ENCODE measurements around the gene WNT4. TPM values are rescaled to one million over a fixed set of nuclear protein-coding genes. Genes with fewer than 3 reads are reported as not detected.

Gene WNT4
- total and polyA plus RNA-seq, 10 of the 15 experiments (the other 5 are each of a cell fraction or from before 2014, with no cell fraction given): 0.01 TPM; not detected in 9

DNA sequence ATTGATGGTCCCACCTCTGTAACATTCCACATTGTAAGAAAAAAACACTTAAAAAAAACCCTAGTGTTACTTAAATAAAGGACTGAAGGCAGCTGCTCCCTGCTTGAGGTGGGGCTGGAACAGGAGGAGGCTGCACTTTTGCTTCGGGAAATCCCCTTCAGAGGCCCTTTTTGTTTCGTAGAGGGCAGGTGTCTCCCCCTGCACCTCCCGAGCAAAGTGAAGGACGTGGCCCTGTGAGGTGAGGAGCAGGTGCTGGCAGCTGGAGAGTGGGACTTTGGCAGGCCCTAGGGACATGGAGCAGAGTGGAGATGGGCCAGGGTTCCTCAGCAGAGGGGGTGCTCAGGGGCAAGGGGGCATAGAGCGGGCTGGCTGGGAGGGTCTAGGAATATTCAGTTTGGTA is 33.4 kb upstream of the WNT4 start (continued):
- TF ChIP-seq KAT2A (conservative IDR thresholded peaks at IDR 0.05; ENCODE audit: control insufficient read depth, low read depth, low read length) (no peak), ZZZ3 (IDR thresholded peaks at IDR 0.05; ENCODE audit: control insufficient read depth, insufficient read length, low read depth) (no peak), JUND (IDR thresholded peaks at IDR 0.05; ENCODE audit: low read depth, low read length) (no peak), RELA (IDR thresholded peaks at IDR 0.05; ENCODE audit: borderline replicate concordance, partially characterized antibody) (peak; percentile 23), KDM1A (IDR thresholded peaks at IDR 0.05; ENCODE audit: borderline replicate concordance) (no peak), NR2C2 (IDR thresholded peaks at IDR 0.05; ENCODE audit: borderline replicate concordance, control insufficient read depth, insufficient read length, low read depth) (no peak), CHD4 (IDR thresholded peaks at IDR 0.05) (no peak), TCF12 (IDR thresholded peaks at IDR 0.05; ENCODE audit: low read depth, low read length) (peak; percentile 81; the same call in 1 of the 2 replicates), NR2F1 (conservative IDR thresholded peaks at IDR 0.05) (no peak), ZNF207 (IDR thresholded peaks at IDR 0.05; ENCODE audit: borderline replicate concordance) (no peak), ATF7 (IDR thresholded peaks at IDR 0.05; ENCODE audit: low read depth) (no peak), ZBED1 (IDR thresholded peaks at IDR 0.05; ENCODE audit: borderline replicate concordance) (no peak), PAX5 (IDR thresholded peaks at IDR 0.05; ENCODE audit: borderline replicate concordance, low read depth, low read length) (no peak), EED (IDR thresholded peaks at IDR 0.05; ENCODE audit: low read depth) (peak; percentile 74), DPF2 (IDR thresholded peaks at IDR 0.05) (no peak), CBX5 (IDR thresholded peaks at IDR 0.05; ENCODE audit: low read depth) (no peak), PAX8 (IDR thresholded peaks at IDR 0.05) (no peak)
- TF ChIP-seq, protein P1, sequence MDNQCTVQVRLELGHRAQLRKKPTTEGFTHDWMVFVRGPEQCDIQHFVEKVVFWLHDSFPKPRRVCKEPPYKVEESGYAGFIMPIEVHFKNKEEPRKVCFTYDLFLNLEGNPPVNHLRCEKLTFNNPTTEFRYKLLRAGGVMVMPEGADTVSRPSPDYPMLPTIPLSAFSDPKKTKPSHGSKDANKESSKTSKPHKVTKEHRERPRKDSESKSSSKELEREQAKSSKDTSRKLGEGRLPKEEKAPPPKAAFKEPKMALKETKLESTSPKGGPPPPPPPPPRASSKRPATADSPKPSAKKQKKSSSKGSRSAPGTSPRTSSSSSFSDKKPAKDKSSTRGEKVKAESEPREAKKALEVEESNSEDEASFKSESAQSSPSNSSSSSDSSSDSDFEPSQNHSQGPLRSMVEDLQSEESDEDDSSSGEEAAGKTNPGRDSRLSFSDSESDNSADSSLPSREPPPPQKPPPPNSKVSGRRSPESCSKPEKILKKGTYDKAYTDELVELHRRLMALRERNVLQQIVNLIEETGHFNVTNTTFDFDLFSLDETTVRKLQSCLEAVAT (IDR thresholded peaks at IDR 0.05): no peak
- TF ChIP-seq, protein P2, sequence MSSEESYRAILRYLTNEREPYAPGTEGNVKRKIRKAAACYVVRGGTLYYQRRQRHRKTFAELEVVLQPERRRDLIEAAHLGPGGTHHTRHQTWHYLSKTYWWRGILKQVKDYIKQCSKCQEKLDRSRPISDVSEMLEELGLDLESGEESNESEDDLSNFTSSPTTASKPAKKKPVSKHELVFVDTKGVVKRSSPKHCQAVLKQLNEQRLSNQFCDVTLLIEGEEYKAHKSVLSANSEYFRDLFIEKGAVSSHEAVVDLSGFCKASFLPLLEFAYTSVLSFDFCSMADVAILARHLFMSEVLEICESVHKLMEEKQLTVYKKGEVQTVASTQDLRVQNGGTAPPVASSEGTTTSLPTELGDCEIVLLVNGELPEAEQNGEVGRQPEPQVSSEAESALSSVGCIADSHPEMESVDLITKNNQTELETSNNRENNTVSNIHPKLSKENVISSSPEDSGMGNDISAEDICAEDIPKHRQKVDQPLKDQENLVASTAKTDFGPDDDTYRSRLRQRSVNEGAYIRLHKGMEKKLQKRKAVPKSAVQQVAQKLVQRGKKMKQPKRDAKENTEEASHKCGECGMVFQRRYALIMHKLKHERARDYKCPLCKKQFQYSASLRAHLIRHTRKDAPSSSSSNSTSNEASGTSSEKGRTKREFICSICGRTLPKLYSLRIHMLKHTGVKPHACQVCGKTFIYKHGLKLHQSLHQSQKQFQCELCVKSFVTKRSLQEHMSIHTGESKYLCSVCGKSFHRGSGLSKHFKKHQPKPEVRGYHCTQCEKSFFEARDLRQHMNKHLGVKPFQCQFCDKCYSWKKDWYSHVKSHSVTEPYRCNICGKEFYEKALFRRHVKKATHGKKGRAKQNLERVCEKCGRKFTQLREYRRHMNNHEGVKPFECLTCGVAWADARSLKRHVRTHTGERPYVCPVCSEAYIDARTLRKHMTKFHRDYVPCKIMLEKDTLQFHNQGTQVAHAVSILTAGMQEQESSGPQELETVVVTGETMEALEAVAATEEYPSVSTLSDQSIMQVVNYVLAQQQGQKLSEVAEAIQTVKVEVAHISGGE (CRISPR knock-in tag; IDR thresholded peaks at IDR 0.05): no peak
- TF ChIP-seq, protein P3, sequence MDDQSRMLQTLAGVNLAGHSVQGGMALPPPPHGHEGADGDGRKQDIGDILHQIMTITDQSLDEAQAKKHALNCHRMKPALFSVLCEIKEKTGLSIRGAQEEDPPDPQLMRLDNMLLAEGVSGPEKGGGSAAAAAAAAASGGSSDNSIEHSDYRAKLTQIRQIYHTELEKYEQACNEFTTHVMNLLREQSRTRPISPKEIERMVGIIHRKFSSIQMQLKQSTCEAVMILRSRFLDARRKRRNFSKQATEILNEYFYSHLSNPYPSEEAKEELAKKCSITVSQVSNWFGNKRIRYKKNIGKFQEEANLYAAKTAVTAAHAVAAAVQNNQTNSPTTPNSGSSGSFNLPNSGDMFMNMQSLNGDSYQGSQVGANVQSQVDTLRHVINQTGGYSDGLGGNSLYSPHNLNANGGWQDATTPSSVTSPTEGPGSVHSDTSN (IDR thresholded peaks at IDR 0.05; ENCODE audit: insufficient replicate concordance, low read depth, low read length): no peak
- TF ChIP-seq, protein P4, sequence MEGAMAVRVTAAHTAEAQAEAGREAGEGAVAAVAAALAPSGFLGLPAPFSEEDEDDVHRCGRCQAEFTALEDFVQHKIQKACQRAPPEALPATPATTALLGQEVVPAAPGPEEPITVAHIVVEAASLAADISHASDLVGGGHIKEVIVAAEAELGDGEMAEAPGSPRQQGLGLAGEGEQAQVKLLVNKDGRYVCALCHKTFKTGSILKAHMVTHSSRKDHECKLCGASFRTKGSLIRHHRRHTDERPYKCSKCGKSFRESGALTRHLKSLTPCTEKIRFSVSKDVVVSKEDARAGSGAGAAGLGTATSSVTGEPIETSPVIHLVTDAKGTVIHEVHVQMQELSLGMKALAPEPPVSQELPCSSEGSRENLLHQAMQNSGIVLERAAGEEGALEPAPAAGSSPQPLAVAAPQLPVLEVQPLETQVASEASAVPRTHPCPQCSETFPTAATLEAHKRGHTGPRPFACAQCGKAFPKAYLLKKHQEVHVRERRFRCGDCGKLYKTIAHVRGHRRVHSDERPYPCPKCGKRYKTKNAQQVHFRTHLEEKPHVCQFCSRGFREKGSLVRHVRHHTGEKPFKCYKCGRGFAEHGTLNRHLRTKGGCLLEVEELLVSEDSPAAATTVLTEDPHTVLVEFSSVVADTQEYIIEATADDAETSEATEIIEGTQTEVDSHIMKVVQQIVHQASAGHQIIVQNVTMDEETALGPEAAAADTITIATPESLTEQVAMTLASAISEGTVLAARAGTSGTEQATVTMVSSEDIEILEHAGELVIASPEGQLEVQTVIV (IDR thresholded peaks at IDR 0.05; ENCODE audit: borderline replicate concordance, partially characterized antibody): no peak
- TF ChIP-seq, protein P5, sequence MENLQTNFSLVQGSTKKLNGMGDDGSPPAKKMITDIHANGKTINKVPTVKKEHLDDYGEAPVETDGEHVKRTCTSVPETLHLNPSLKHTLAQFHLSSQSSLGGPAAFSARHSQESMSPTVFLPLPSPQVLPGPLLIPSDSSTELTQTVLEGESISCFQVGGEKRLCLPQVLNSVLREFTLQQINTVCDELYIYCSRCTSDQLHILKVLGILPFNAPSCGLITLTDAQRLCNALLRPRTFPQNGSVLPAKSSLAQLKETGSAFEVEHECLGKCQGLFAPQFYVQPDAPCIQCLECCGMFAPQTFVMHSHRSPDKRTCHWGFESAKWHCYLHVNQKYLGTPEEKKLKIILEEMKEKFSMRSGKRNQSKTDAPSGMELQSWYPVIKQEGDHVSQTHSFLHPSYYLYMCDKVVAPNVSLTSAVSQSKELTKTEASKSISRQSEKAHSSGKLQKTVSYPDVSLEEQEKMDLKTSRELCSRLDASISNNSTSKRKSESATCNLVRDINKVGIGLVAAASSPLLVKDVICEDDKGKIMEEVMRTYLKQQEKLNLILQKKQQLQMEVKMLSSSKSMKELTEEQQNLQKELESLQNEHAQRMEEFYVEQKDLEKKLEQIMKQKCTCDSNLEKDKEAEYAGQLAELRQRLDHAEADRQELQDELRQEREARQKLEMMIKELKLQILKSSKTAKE (IDR thresholded peaks at IDR 0.05; ENCODE audit: low read depth, poor library complexity, severe bottlenecking): no peak
